Karpas-422 (cell line): Measurements from ENCODE around the gene NDUFA12. TPM values are rescaled to one million over a fixed set of nuclear protein-coding genes. Genes with fewer than 3 reads are reported as not detected.
"Not testable (repeated sequence)": the region's sequence is repeated elsewhere in the genome, so short reads cannot be mapped to it uniquely, and the experiment has no call there.

ENCODE experiments used
- DNase-seq: peaks from one replicate; pipeline ENCODE4 v3.0.0-alpha.2; 2015
- H2AFZ ChIP-seq: fragments of 200-600 bp; sonication (generic); 2 replicates; pipeline ENCODE4 v1.6.1; 2014; ENCODE audit warnings: antibody characterized with exemption, low read length, mixed read lengths
- H3K27ac ChIP-seq: fragments of 200-600 bp; sonication (generic); 2 replicates; pipeline ENCODE4 v1.5.1; 2014; ENCODE audit warnings: mild to moderate bottlenecking, low read length, moderate library complexity
- H3K27me3 ChIP-seq: fragments of 200-600 bp; sonication (generic); 2 replicates; pipeline ENCODE4 v1.6.1; 2014; ENCODE audit warnings: low read length, mixed read lengths
- H3K36me3 ChIP-seq: fragments of 200-600 bp; sonication (generic); 2 replicates; pipeline ENCODE4 v1.6.1; 2014; ENCODE audit warnings: low read length, mixed read lengths; ENCODE audit not compliant: insufficient read depth
- H3K4me1 ChIP-seq: fragments of 200-600 bp; sonication (generic); 2 replicates; pipeline ENCODE4 v1.6.1; 2014; ENCODE audit warnings: mild to moderate bottlenecking, low read length, mixed read lengths
- H3K4me2 ChIP-seq: fragments of 200-600 bp; sonication (generic); 2 replicates; pipeline ENCODE4 v1.6.1; 2014; ENCODE audit warnings: low read length, low read depth, mild to moderate bottlenecking; ENCODE audit not compliant: poor library complexity, severe bottlenecking
- H3K4me3 ChIP-seq: fragments of 200-600 bp; sonication (generic); 2 replicates; pipeline ENCODE4 v1.5.1; 2014; ENCODE audit warnings: mild to moderate bottlenecking, antibody characterized with exemption, low read length, mixed read lengths
- H3K79me2 ChIP-seq: fragments of 200-600 bp; sonication (generic); 2 replicates; pipeline ENCODE4 v1.6.1; 2014; ENCODE audit warnings: mild to moderate bottlenecking, low read length, mixed read lengths
- H3K9ac ChIP-seq: fragments of 200-600 bp; sonication (generic); 2 replicates; pipeline ENCODE4 v1.6.0; 2014; ENCODE audit warnings: low read length
- H3K9me2 ChIP-seq: fragments of 200-600 bp; sonication (generic), shearing (Covaris generic); replicated peaks from 2 replicates; pipeline ENCODE4 v1.6.0; 2014; ENCODE audit warnings: mild to moderate bottlenecking, low read length, moderate library complexity; ENCODE audit not compliant: insufficient read depth
- H3K9me3 ChIP-seq: fragments of 300-700, 200-600 bp; sonication (generic); 2 replicates; pipeline ENCODE4 v1.6.1; 2014; ENCODE audit warnings: low read length, mixed read lengths
- H4K20me1 ChIP-seq: fragments of 200-600 bp; sonication (generic); 2 replicates; pipeline ENCODE4 v1.6.1; 2014; ENCODE audit warnings: mild to moderate bottlenecking, antibody characterized with exemption, low read length, low read depth; ENCODE audit not compliant: insufficient read depth
- total RNA-seq: library from RNA; depleted of rRNA; stranded (reverse); fragments of >200 nt; shearing (Covaris generic); gene quantifications from 2 replicates; pipeline ENCODE4 v1.2.3, GENCODE V29; 2014; ENCODE audit warnings: low replicate concordance

Gene NDUFA12
- total RNA-seq, 1 experiment from 2014 or later: 188 TPM

- H3K9me3 ChIP-seq, H3K4me2 ChIP-seq, H4K20me1 ChIP-seq, H3K4me3 ChIP-seq, DNase-seq, H3K9ac ChIP-seq, H3K27me3 ChIP-seq, H3K27ac ChIP-seq, H3K9me2 ChIP-seq, H2AFZ ChIP-seq: not testable (repeated sequence)
- H3K36me3 ChIP-seq: peaks cover 41% of the 10 kb centered on the region
- peaks cover 14% of the 10 kb centered on the region for H3K4me1 ChIP-seq
- peaks cover 79% of the 10 kb centered on the region for H3K79me2 ChIP-seq
Measured at GRCh38 chr12:94993855-94994254, 9.6 kb downstream of the NDUFA12 start.

- H2AFZ ChIP-seq: no peak overlapping the region
- no peak overlapping the region for H3K4me3 ChIP-seq
- H3K4me1 ChIP-seq: no peaks in the 10 kb centered on the region
- no peaks in the 10 kb centered on the region for H3K9me2 ChIP-seq
- H3K27ac ChIP-seq: no peak overlapping the region
- H3K36me3 ChIP-seq: peaks cover 26% of the 10 kb centered on the region
- no peak for DNase-seq
- no peaks in the 10 kb centered on the region for H3K27me3 ChIP-seq
- H4K20me1 ChIP-seq: no peaks in the 10 kb centered on the region
- no peaks in the 10 kb centered on the region for H3K9me3 ChIP-seq
- H3K79me2 ChIP-seq: peaks cover 74% of the 10 kb centered on the region
- H3K9ac ChIP-seq: no peak overlapping the region
- H3K4me2 ChIP-seq: no peak overlapping the region
Measured at GRCh38 chr12:94990222-94990621, 13.3 kb downstream of the NDUFA12 start.

GRCh38 chr12:94988471-94988870 lies 15.0 kb downstream of the NDUFA12 start:
- H2AFZ ChIP-seq: no peak overlapping the region
- H3K27ac ChIP-seq: no peak overlapping the region
- H3K9me2 ChIP-seq: no peaks in the 10 kb centered on the region
- H3K9ac ChIP-seq: no peak overlapping the region
- no peaks in the 10 kb centered on the region for H3K27me3 ChIP-seq
- H4K20me1 ChIP-seq: no peaks in the 10 kb centered on the region
- H3K36me3 ChIP-seq: peaks cover 22% of the 10 kb centered on the region
- peak; percentile 39 for DNase-seq
- no peak overlapping the region for H3K4me3 ChIP-seq
- no peaks in the 10 kb centered on the region for H3K9me3 ChIP-seq
- H3K79me2 ChIP-seq: peaks cover 70% of the 10 kb centered on the region
- H3K4me1 ChIP-seq: peaks cover 9% of the 10 kb centered on the region
- no peak overlapping the region for H3K4me2 ChIP-seq

DNA sequence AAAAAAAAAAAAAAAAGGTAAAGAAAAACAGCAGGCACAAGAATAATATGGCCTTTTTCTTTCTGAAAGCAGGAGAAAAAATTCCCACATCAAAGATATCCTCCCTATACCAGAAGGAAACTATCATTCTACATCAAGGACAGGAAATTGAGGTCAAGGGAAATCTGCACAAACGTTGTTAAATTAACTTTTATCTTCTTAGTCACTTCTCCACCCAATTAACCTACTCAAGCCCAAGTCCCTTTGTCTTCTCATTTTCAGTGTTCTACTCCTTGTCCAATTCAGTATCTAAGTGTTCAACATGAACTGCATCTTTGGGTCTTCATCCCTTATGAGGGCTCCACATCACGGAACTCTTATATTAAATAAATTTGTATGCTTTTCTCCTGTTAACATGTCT lies 15.7 kb downstream of the NDUFA12 start:
- Histone ChIP-seq H3K9ac (no peak overlapping the region), H3K79me2 (peaks cover 76% of the 10 kb centered on the region), H3K27me3 (no peaks in the 10 kb centered on the region), H3K9me2 (no peaks in the 10 kb centered on the region), H3K9me3 (no peaks in the 10 kb centered on the region), H4K20me1 (no peaks in the 10 kb centered on the region), H3K4me3 (no peak overlapping the region), H3K27ac (no peak overlapping the region; the same call in 1 of the 2 replicates), H3K4me1 (peaks cover 16% of the 10 kb centered on the region), H2AFZ (no peak overlapping the region), H3K36me3 (peaks cover 27% of the 10 kb centered on the region), H3K4me2 (no peak overlapping the region)
- peak; percentile 30 for DNase-seq

DNA sequence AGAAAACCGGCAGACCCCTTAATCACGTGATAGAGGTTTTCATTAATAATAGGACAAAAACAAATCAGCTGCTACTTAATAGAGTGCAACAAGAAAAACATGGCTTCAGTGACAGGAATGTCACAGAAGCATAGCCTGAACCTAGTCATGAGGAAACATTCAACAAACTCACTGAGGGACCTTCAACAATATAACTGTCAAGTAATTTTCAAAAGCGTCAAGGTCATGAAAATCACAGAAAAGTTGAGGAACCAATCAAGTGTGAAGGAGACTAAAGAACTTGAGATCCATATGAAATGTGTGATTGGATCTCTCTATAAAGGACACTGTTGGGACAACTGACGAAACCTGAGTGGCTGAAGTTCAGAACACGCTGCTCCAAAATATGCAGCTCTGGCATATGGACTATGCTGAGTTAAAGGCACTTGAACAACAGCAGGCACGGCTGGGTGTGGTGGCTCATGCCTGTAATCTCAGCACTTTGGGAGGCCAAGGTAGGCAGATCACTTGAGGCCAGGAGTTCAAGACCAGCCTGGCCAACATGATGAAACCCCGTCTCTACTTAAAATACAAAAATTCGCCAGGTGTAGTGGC lies 16.3 kb downstream of the NDUFA12 start:
- no peaks in the 10 kb centered on the region for H3K9me3 ChIP-seq
- no peaks in the 10 kb centered on the region for H4K20me1 ChIP-seq
- no peaks in the 10 kb centered on the region for H3K27me3 ChIP-seq
- DNase-seq: peak; percentile 21
- H3K4me3 ChIP-seq: no peak overlapping the region
- peaks cover 74% of the 10 kb centered on the region for H3K79me2 ChIP-seq
- H3K27ac ChIP-seq: no peak overlapping the region
- H2AFZ ChIP-seq: no peak overlapping the region
- H3K36me3 ChIP-seq: peaks cover 27% of the 10 kb centered on the region
- no peak overlapping the region for H3K4me2 ChIP-seq
- peaks cover 22% of the 10 kb centered on the region for H3K4me1 ChIP-seq
- no peak overlapping the region for H3K9ac ChIP-seq
- H3K9me2 ChIP-seq: no peaks in the 10 kb centered on the region

- not testable (repeated sequence) for H3K27ac ChIP-seq, H3K9ac ChIP-seq, H3K9me3 ChIP-seq, H4K20me1 ChIP-seq, H3K4me3 ChIP-seq, H3K9me2 ChIP-seq, H2AFZ ChIP-seq, H3K27me3 ChIP-seq, DNase-seq, H3K4me2 ChIP-seq
- H3K4me1 ChIP-seq: peaks cover 36% of the 10 kb centered on the region
- H3K36me3 ChIP-seq: peaks cover 22% of the 10 kb centered on the region
- H3K79me2 ChIP-seq: peaks cover 78% of the 10 kb centered on the region
Measured at GRCh38 chr12:94985099-94985498, 18.4 kb downstream of the NDUFA12 start.

DNA sequence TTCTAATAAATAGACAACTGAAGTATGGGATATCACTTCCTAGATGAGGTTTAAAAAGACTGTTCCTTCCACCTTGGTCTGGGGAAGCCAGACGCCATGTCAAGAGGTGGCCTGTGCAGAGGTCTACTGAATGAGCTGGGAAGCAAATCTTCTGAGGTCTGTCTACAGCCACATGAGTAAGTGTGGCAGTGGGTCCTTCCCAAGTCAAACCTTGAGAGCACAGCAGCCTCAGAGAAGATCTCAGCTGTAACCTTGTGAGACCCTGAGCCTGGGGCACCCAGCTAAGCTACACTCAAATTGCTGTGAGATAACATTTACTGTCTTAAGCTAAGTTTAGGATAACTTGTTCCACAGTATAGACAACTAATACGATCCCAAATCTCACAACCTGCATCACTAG lies 20.2 kb downstream of the NDUFA12 start:
- peaks cover 52% of the 10 kb centered on the region for H3K4me1 ChIP-seq
- H3K9ac ChIP-seq: peak overlapping the region; percentile 17; the same call in 1 of the 2 replicates
- H3K27ac ChIP-seq: peak overlapping the region; percentile 71
- H3K4me3 ChIP-seq: no peak overlapping the region
- peaks cover 18% of the 10 kb centered on the region for H3K36me3 ChIP-seq
- peaks cover 77% of the 10 kb centered on the region for H3K79me2 ChIP-seq
- no peak for DNase-seq
- H2AFZ ChIP-seq: no peak overlapping the region
- H3K27me3 ChIP-seq: no peaks in the 10 kb centered on the region
- no peaks in the 10 kb centered on the region for H4K20me1 ChIP-seq
- peak overlapping the region; percentile 16 for H3K4me2 ChIP-seq
- no peaks in the 10 kb centered on the region for H3K9me2 ChIP-seq
- H3K9me3 ChIP-seq: no peaks in the 10 kb centered on the region

- no peaks in the 10 kb centered on the region for H3K9me3 ChIP-seq
- peak overlapping the region; percentile 16 for H3K4me2 ChIP-seq
- no peaks in the 10 kb centered on the region for H3K27me3 ChIP-seq
- H3K9ac ChIP-seq: no peak overlapping the region
- no peaks in the 10 kb centered on the region for H4K20me1 ChIP-seq
- H2AFZ ChIP-seq: no peak overlapping the region
- peak; percentile 60 for DNase-seq
- no peaks in the 10 kb centered on the region for H3K9me2 ChIP-seq
- peaks cover 18% of the 10 kb centered on the region for H3K36me3 ChIP-seq
- H3K79me2 ChIP-seq: peaks cover 77% of the 10 kb centered on the region
- H3K4me1 ChIP-seq: peaks cover 57% of the 10 kb centered on the region
- H3K27ac ChIP-seq: peak overlapping the region; percentile 71
- no peak overlapping the region for H3K4me3 ChIP-seq
Measured at GRCh38 chr12:94982456-94982855, 21.0 kb downstream of the NDUFA12 start.
